ENCODE data around the gene UBAP2.

- TF ChIP-seq USF2 (IDR thresholded peaks at IDR 0.05; ENCODE audit: low read depth, low read length) (no peak), POLR2A (IDR thresholded peaks at IDR 0.05; ENCODE audit: low read depth, low read length) (no peak), SMC3 (IDR thresholded peaks at IDR 0.05; ENCODE audit: low read depth, low read length) (no peak), CTCF (conservative IDR thresholded peaks at IDR 0.05; ENCODE audit: low read depth, low read length) (no peak), RCOR1 (IDR thresholded peaks at IDR 0.05; ENCODE audit: insufficient replicate concordance, low read length) (no peak), NFE2L2 (IDR thresholded peaks at IDR 0.05; ENCODE audit: low read depth, low read length) (no peak), CHD1 (IDR thresholded peaks at IDR 0.05; ENCODE audit: low read depth, low read length) (no peak), RFX5 (IDR thresholded peaks at IDR 0.05; ENCODE audit: low read depth, low read length) (no peak), MAFK (IDR thresholded peaks at IDR 0.05; ENCODE audit: low read depth, low read length) (no peak)
These were observed 13.0 kb downstream of the UBAP2 start for GRCh38 chr9:34035656-34036055.
